DND-41 (cell line): ENCODE data around the gene CLIC2.
"Not testable (repeated sequence)": the region's sequence is repeated elsewhere in the genome, so short reads cannot be mapped to it uniquely, and the experiment has no call there.

Experiments
- ATAC-seq: fragments of 200-7000 bp; cut with Tn5 transposase; 3 replicates; pipeline ENCODE4 v1.9.1; 2021; ENCODE audit warnings: low read depth; ENCODE audit not compliant: insufficient read depth
- DNase-seq: peaks from one replicate; pipeline ENCODE4 v3.0.0-alpha.2; 2020
- H2AFZ ChIP-seq: 2 replicates; pipeline ENCODE4 v1.6.0; 2012; ENCODE audit warnings: low read depth, low read length
- H3K27ac ChIP-seq: 2 replicates; pipeline ENCODE4 v1.5.1; 2012; ENCODE audit warnings: low read length, inconsistent platforms
- H3K27me3 ChIP-seq: fragments of 200-600 bp; sonication (generic); 2 replicates; pipeline ENCODE4 v1.6.0; 2012; ENCODE audit warnings: low read length, mild to moderate bottlenecking, inconsistent platforms; ENCODE audit not compliant: insufficient read depth, poor library complexity
- H3K36me3 ChIP-seq: 2 replicates; pipeline ENCODE4 v1.5.1; 2012; ENCODE audit warnings: low read length, inconsistent platforms; ENCODE audit not compliant: insufficient read depth
- H3K4me1 ChIP-seq: 2 replicates; pipeline ENCODE4 v1.5.1; 2012; ENCODE audit warnings: mild to moderate bottlenecking, low read length; ENCODE audit not compliant: insufficient read depth
- H3K4me2 ChIP-seq: 2 replicates; pipeline ENCODE4 v1.6.0; 2012; ENCODE audit warnings: mild to moderate bottlenecking, moderate library complexity, low read length, inconsistent platforms; ENCODE audit not compliant: insufficient read depth
- H3K4me3 ChIP-seq, 2 experiments: fragments of 200-600 bp in 1 of 2; shearing (Covaris generic) in 1 of 2; 2 replicates each; pipeline ENCODE4 v1.5.1; 2012 to 2016; ENCODE audit warnings: inconsistent platforms in 2 of 2, low read length in 2 of 2, mild to moderate bottlenecking in 2 of 2, low read depth in 1 of 2, moderate library complexity in 1 of 2
- H3K79me2 ChIP-seq: 2 replicates; pipeline ENCODE4 v1.6.0; 2012; ENCODE audit warnings: low read length, inconsistent platforms; ENCODE audit not compliant: insufficient read depth
- H3K9ac ChIP-seq: 2 replicates; pipeline ENCODE4 v1.6.0; 2012; ENCODE audit warnings: low read depth, mild to moderate bottlenecking, inconsistent platforms, low read length, moderate library complexity
- H3K9me3 ChIP-seq: 2 replicates; pipeline ENCODE4 v1.5.1; 2012; ENCODE audit warnings: low read length, moderate library complexity, mild to moderate bottlenecking, inconsistent platforms; ENCODE audit not compliant: insufficient read depth, severe bottlenecking
- H4K20me1 ChIP-seq: 2 replicates; pipeline ENCODE4 v1.6.0; 2012; ENCODE audit warnings: low read length; ENCODE audit not compliant: insufficient read depth
- EZH2 ChIP-seq: IDR thresholded peaks from 3 replicates; pipeline ENCODE4 v1.6.1; 2012; ENCODE audit warnings: borderline replicate concordance, low read depth, mild to moderate bottlenecking, moderate library complexity, low read length, inconsistent platforms; ENCODE audit not compliant: severe bottlenecking
- TF ChIP-seq, protein P1 (sequence below): IDR thresholded peaks from 2 replicates; pipeline ENCODE4 v1.5.1; 2012; ENCODE audit warnings: borderline replicate concordance, low read length, moderate library complexity, mild to moderate bottlenecking; ENCODE audit not compliant: poor library complexity, severe bottlenecking; ENCODE audit errors: extremely low read depth

CLIC2 gene

DNA sequence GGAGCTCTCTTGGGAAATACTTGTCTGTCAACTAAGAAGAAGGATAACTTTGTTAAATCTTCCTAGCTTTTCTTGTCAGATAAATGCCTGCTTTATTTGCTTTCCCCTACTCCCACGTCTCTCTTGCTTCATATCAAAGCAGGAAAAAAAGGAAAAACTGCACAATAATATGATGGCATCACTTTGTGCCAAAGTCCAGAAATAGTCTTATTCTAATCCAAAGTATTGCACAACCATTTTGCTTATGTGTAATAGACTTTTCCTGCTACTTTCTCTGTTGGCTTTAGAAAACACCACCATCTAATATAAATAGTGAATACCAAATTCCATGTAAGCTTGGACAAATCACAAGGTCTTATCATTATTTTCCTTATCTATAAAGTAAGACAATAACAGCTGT, 11.3 kb upstream of the CLIC2 start:
- H3K27ac ChIP-seq, H2AFZ ChIP-seq, H3K9ac ChIP-seq, H3K4me2 ChIP-seq, H4K20me1 ChIP-seq, H3K27me3 ChIP-seq, H3K79me2 ChIP-seq, ATAC-seq, H3K4me1 ChIP-seq, DNase-seq, H3K36me3 ChIP-seq, H3K4me3 ChIP-seq, H3K9me3 ChIP-seq: not testable (repeated sequence)

- not testable (repeated sequence) for H3K36me3 ChIP-seq, ATAC-seq, H3K27ac ChIP-seq, H3K4me2 ChIP-seq, H2AFZ ChIP-seq, H4K20me1 ChIP-seq, H3K9ac ChIP-seq, H3K27me3 ChIP-seq, H3K79me2 ChIP-seq, H3K9me3 ChIP-seq, H3K4me3 ChIP-seq, DNase-seq
- peaks cover 11% of the 10 kb centered on the region; the same call in 1 of the 2 replicates for H3K4me1 ChIP-seq
Measured at GRCh38 chrX:155335337-155335712, 911 bp upstream of the CLIC2 start.

- no peak overlapping the region for H3K27ac ChIP-seq
- DNase-seq (no peak), ATAC-seq (no peak)
- no peaks in the 10 kb centered on the region for H3K36me3 ChIP-seq
- peaks cover 11% of the 10 kb centered on the region; the same call in 1 of the 2 replicates for H3K4me1 ChIP-seq
- H2AFZ ChIP-seq: no peak overlapping the region
- H4K20me1 ChIP-seq: no peaks in the 10 kb centered on the region
- H3K4me2 ChIP-seq: no peak overlapping the region
- H3K27me3 ChIP-seq: no peaks in the 10 kb centered on the region
- H3K79me2 ChIP-seq: no peaks in the 10 kb centered on the region
- H3K9ac ChIP-seq: no peak overlapping the region
- H3K4me3 ChIP-seq: no peak overlapping the region
- TF ChIP-seq, protein P1, sequence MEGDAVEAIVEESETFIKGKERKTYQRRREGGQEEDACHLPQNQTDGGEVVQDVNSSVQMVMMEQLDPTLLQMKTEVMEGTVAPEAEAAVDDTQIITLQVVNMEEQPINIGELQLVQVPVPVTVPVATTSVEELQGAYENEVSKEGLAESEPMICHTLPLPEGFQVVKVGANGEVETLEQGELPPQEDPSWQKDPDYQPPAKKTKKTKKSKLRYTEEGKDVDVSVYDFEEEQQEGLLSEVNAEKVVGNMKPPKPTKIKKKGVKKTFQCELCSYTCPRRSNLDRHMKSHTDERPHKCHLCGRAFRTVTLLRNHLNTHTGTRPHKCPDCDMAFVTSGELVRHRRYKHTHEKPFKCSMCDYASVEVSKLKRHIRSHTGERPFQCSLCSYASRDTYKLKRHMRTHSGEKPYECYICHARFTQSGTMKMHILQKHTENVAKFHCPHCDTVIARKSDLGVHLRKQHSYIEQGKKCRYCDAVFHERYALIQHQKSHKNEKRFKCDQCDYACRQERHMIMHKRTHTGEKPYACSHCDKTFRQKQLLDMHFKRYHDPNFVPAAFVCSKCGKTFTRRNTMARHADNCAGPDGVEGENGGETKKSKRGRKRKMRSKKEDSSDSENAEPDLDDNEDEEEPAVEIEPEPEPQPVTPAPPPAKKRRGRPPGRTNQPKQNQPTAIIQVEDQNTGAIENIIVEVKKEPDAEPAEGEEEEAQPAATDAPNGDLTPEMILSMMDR: no peak
- no peak for TF ChIP-seq EZH2
- no peaks in the 10 kb centered on the region for H3K9me3 ChIP-seq
Measured at GRCh38 chrX:155333544-155334100, 792 bp downstream of the CLIC2 start.

- no peak overlapping the region for H2AFZ ChIP-seq
- DNase-seq: no peak
- TF ChIP-seq EZH2: no peak
- TF ChIP-seq, protein P1: no peak
- no peak overlapping the region for H3K4me2 ChIP-seq
- H3K4me3 ChIP-seq: no peak overlapping the region
- no peaks in the 10 kb centered on the region for H3K9me3 ChIP-seq
- no peaks in the 10 kb centered on the region for H3K27me3 ChIP-seq
- no peaks in the 10 kb centered on the region for H3K79me2 ChIP-seq
- no peaks in the 10 kb centered on the region for H4K20me1 ChIP-seq
- H3K27ac ChIP-seq: no peak overlapping the region
- no peak for ATAC-seq
- no peak overlapping the region for H3K9ac ChIP-seq
- H3K36me3 ChIP-seq: no peaks in the 10 kb centered on the region
- H3K4me1 ChIP-seq: peaks cover 11% of the 10 kb centered on the region; the same call in 1 of the 2 replicates
Measured at GRCh38 chrX:155330992-155331391, 3.4 kb downstream of the CLIC2 start.
